Measurements from ENCODE around the gene KIAA1328.

The KIAA1328 gene

DNA sequence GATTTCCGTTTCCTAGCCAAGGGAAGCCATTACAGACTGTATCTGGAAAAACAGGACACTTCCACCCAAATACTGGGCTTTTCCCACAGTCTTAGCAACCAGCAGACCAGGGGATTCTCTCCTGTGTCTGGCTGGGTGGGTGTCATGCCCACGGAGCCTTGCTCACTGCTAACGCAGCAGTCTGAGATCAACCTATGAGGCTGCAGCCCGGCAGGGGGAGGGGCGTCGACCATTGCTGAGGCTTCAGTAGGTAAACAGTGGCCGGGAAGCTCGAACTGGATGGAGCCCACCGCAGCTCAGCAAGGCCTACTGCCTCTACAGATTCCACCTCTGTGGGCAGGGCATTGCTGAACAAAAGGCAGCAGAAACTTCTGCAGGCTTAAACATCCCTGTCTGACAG, 131.1 kb downstream of the KIAA1328 start:
- TF ChIP-seq TEAD4 (IDR thresholded peaks at IDR 0.05) (no peak), FOXM1 (IDR thresholded peaks at IDR 0.05; ENCODE audit: borderline replicate concordance, low read depth) (no peak), EGR1 (IDR thresholded peaks at IDR 0.05) (no peak), CREB1 (IDR thresholded peaks at IDR 0.05; ENCODE audit: low read depth) (no peak), YY1 (IDR thresholded peaks at IDR 0.05; ENCODE audit: low read depth) (no peak), TAF1 (IDR thresholded peaks at IDR 0.05; ENCODE audit: low read depth) (no peak), CEBPB (IDR thresholded peaks at IDR 0.05) (no peak)
- TF ChIP-seq, protein P1, sequence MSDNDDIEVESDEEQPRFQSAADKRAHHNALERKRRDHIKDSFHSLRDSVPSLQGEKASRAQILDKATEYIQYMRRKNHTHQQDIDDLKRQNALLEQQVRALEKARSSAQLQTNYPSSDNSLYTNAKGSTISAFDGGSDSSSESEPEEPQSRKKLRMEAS (IDR thresholded peaks at IDR 0.05): no peak

DNA sequence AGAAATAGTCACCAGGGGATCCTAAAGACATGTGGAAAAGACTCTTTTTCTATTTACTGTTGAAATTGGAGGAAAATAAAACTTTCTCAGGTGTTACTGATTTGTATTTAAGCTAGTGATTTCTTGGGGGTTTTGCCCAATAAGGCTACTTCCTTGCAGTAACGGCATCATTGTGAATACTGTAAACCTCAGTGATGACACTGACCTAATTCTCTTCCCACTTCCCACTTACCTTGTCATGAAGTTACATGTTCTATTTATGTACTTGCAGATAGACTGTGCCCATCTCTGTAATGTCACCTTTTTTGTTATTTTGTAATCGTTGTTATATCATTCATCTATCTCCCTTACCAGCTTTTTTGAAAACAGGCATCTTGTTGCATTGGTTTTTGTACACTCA, 134.5 kb downstream of the KIAA1328 start:
- TF ChIP-seq, protein P2, sequence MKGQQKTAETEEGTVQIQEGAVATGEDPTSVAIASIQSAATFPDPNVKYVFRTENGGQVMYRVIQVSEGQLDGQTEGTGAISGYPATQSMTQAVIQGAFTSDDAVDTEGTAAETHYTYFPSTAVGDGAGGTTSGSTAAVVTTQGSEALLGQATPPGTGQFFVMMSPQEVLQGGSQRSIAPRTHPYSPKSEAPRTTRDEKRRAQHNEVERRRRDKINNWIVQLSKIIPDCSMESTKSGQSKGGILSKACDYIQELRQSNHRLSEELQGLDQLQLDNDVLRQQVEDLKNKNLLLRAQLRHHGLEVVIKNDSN (IDR thresholded peaks at IDR 0.05): no peak
- no peak for TF ChIP-seq RAD21 (IDR thresholded peaks at IDR 0.05; ENCODE audit: low read depth)
- TF ChIP-seq CEBPB (IDR thresholded peaks at IDR 0.05): no peak
- no peak for TF ChIP-seq EGR1 (IDR thresholded peaks at IDR 0.05)
- TF ChIP-seq NFIC (IDR thresholded peaks at IDR 0.05): no peak
- TF ChIP-seq ZBTB7A (IDR thresholded peaks at IDR 0.05; ENCODE audit: low read depth): no peak
- no peak for TF ChIP-seq TAF1 (IDR thresholded peaks at IDR 0.05; ENCODE audit: low read depth)
- TF ChIP-seq CREB1 (IDR thresholded peaks at IDR 0.05; ENCODE audit: low read depth): no peak
- TF ChIP-seq, protein P3, sequence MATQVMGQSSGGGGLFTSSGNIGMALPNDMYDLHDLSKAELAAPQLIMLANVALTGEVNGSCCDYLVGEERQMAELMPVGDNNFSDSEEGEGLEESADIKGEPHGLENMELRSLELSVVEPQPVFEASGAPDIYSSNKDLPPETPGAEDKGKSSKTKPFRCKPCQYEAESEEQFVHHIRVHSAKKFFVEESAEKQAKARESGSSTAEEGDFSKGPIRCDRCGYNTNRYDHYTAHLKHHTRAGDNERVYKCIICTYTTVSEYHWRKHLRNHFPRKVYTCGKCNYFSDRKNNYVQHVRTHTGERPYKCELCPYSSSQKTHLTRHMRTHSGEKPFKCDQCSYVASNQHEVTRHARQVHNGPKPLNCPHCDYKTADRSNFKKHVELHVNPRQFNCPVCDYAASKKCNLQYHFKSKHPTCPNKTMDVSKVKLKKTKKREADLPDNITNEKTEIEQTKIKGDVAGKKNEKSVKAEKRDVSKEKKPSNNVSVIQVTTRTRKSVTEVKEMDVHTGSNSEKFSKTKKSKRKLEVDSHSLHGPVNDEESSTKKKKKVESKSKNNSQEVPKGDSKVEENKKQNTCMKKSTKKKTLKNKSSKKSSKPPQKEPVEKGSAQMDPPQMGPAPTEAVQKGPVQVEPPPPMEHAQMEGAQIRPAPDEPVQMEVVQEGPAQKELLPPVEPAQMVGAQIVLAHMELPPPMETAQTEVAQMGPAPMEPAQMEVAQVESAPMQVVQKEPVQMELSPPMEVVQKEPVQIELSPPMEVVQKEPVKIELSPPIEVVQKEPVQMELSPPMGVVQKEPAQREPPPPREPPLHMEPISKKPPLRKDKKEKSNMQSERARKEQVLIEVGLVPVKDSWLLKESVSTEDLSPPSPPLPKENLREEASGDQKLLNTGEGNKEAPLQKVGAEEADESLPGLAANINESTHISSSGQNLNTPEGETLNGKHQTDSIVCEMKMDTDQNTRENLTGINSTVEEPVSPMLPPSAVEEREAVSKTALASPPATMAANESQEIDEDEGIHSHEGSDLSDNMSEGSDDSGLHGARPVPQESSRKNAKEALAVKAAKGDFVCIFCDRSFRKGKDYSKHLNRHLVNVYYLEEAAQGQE (IDR thresholded peaks at IDR 0.05; ENCODE audit: low read depth): no peak
- TF ChIP-seq, protein P1 (IDR thresholded peaks at IDR 0.05): no peak
- no peak for TF ChIP-seq TCF12 (IDR thresholded peaks at IDR 0.05; ENCODE audit: low read depth)
- no peak for TF ChIP-seq YY1 (IDR thresholded peaks at IDR 0.05; ENCODE audit: low read depth)
- TF ChIP-seq EP300 (IDR thresholded peaks at IDR 0.05; ENCODE audit: borderline replicate concordance): no peak
- no peak for TF ChIP-seq FOXM1 (IDR thresholded peaks at IDR 0.05; ENCODE audit: borderline replicate concordance, low read depth)
- no peak for TF ChIP-seq TEAD4 (IDR thresholded peaks at IDR 0.05)

DNA sequence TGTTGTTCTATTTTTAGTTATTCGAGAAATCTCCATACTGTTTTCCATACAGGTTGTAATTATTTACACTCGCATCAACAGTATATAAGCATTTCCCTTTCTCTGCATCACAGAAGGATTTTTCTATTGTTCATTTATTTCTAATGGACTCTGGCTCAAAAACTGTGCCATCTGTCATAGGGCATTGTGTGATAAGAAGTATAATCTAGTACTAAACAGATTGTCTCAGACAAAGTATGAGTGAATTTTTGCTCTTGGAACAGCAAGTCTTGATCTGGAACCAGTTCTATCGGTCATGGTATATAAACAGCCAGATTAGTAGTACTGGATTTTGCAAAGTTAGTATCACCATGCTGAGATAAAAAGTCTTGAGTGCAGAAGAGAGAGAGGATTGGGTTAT, 145.8 kb downstream of the KIAA1328 start:
- TF ChIP-seq TAF1 (IDR thresholded peaks at IDR 0.05; ENCODE audit: low read depth) (no peak), CEBPB (IDR thresholded peaks at IDR 0.05) (no peak), FOXM1 (IDR thresholded peaks at IDR 0.05; ENCODE audit: borderline replicate concordance, low read depth) (no peak), NFIC (IDR thresholded peaks at IDR 0.05) (no peak), YY1 (IDR thresholded peaks at IDR 0.05; ENCODE audit: low read depth) (no peak), EP300 (IDR thresholded peaks at IDR 0.05; ENCODE audit: borderline replicate concordance) (no peak), ZBTB7A (IDR thresholded peaks at IDR 0.05; ENCODE audit: low read depth) (no peak), TCF12 (IDR thresholded peaks at IDR 0.05; ENCODE audit: low read depth) (no peak), TEAD4 (IDR thresholded peaks at IDR 0.05) (no peak), EGR1 (IDR thresholded peaks at IDR 0.05) (no peak)
- TF ChIP-seq, protein P1 (IDR thresholded peaks at IDR 0.05): no peak
- TF ChIP-seq, protein P2 (IDR thresholded peaks at IDR 0.05): no peak

DNA sequence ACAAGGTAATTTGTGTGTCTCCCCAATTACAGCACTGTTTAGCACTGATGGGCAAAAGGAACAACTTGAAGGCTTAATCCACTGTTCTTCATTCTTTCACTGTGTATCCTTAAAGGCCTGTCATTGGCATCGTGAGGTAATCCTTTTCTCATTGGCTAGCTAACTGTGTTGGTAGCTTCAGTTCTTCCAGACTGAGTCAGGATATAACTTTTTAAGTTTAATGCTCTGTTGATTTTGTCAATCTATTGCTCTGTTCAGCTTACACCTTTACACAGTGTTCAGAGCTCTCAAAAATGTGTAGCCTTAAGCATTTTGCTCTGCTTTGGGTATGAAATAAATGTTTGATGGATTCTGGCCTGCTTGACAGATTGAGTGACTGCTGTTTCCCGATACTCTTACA, 148.2 kb downstream of the KIAA1328 start:
- TF ChIP-seq FOXM1 (IDR thresholded peaks at IDR 0.05; ENCODE audit: borderline replicate concordance, low read depth) (no peak), TCF12 (IDR thresholded peaks at IDR 0.05; ENCODE audit: low read depth) (no peak), YY1 (IDR thresholded peaks at IDR 0.05; ENCODE audit: low read depth) (no peak), NFIC (IDR thresholded peaks at IDR 0.05) (no peak), TAF1 (IDR thresholded peaks at IDR 0.05; ENCODE audit: low read depth) (no peak), RAD21 (IDR thresholded peaks at IDR 0.05; ENCODE audit: low read depth) (no peak), ZBTB7A (IDR thresholded peaks at IDR 0.05; ENCODE audit: low read depth) (no peak), TEAD4 (IDR thresholded peaks at IDR 0.05) (no peak), EP300 (IDR thresholded peaks at IDR 0.05; ENCODE audit: borderline replicate concordance) (no peak), CEBPB (IDR thresholded peaks at IDR 0.05) (no peak), EGR1 (IDR thresholded peaks at IDR 0.05) (no peak), CREB1 (IDR thresholded peaks at IDR 0.05; ENCODE audit: low read depth) (no peak)
- TF ChIP-seq, protein P1 (IDR thresholded peaks at IDR 0.05): no peak
- TF ChIP-seq, protein P3 (IDR thresholded peaks at IDR 0.05; ENCODE audit: low read depth): no peak
- TF ChIP-seq, protein P2 (IDR thresholded peaks at IDR 0.05): no peak

DNA sequence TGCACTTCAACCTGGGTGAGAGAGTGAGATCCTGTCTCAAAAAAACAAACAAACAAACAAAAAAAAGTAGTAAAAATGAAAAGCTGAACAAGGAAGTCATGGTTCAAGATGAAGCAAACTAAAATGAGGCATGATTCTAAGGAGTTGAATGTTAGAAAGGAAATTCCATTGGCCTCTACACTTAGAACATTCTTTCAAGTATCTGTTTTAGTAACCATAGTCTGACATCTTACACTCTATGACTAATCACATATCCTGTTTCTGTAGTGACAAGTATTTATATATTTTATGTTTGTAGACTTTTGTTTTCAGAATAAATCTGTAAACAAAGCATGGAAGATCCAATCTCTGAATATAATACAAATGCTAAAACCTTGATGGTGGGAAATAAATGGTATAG, 164.1 kb downstream of the KIAA1328 start:
- TF ChIP-seq EGR1 (IDR thresholded peaks at IDR 0.05) (no peak), RAD21 (IDR thresholded peaks at IDR 0.05; ENCODE audit: low read depth) (no peak), TCF12 (IDR thresholded peaks at IDR 0.05; ENCODE audit: low read depth) (no peak), CREB1 (IDR thresholded peaks at IDR 0.05; ENCODE audit: low read depth) (no peak), EP300 (IDR thresholded peaks at IDR 0.05; ENCODE audit: borderline replicate concordance) (no peak), ZBTB7A (IDR thresholded peaks at IDR 0.05; ENCODE audit: low read depth) (no peak)
- TF ChIP-seq, protein P1 (IDR thresholded peaks at IDR 0.05): no peak
- TF ChIP-seq, protein P2 (IDR thresholded peaks at IDR 0.05): no peak
